Esophagus (tissue), 2 donors: ENCODE measurements around the gene ICAM3. TPM values are rescaled to one million over a fixed set of nuclear protein-coding genes. Genes with fewer than 3 reads are reported as not detected.
"Not testable (repeated sequence)": the region's sequence is repeated elsewhere in the genome, so short reads cannot be mapped to it uniquely, and the experiment has no call there.

ENCODE experiments used
- H3K27ac ChIP-seq, 2 donors: one replicate each; pipeline ENCODE4 v1.5.1; 2013; ENCODE audit warnings: low read depth in 2 of 2, mild to moderate bottlenecking in 2 of 2, inconsistent platforms in 1 of 2, low read length in 1 of 2, moderate library complexity in 1 of 2
- H3K27me3 ChIP-seq, 2 donors: one replicate each; pipeline ENCODE4 v1.6.1; 2013; ENCODE audit warnings: low read length in 2 of 2, control low read depth in 1 of 2, mild to moderate bottlenecking in 1 of 2; ENCODE audit not compliant: insufficient read depth in 2 of 2, control insufficient read depth in 1 of 2
- H3K36me3 ChIP-seq, 2 donors: one replicate each; pipeline ENCODE4 v1.6.1; 2013; ENCODE audit warnings: low read length in 1 of 2; ENCODE audit not compliant: control insufficient read depth in 2 of 2, insufficient read depth in 2 of 2
- H3K4me1 ChIP-seq, 2 donors: one replicate each; pipeline ENCODE4 v1.6.1; 2013; ENCODE audit warnings: low read length in 1 of 2; ENCODE audit not compliant: control insufficient read depth in 2 of 2, insufficient read depth in 2 of 2
- H3K4me3 ChIP-seq, 2 donors: one replicate each; pipeline ENCODE4 v1.5.1; 2013; ENCODE audit warnings: low read length in 2 of 2, mild to moderate bottlenecking in 2 of 2, low read depth in 1 of 2, moderate library complexity in 1 of 2
- H3K9me3 ChIP-seq, 2 donors: one replicate each; pipeline ENCODE4 v1.6.1; 2013; ENCODE audit warnings: mild to moderate bottlenecking in 2 of 2, low read depth in 1 of 2, low read length in 1 of 2, moderate library complexity in 1 of 2; ENCODE audit not compliant: control insufficient read depth in 2 of 2, insufficient read depth in 1 of 2
- WGBS, 2 donors: extraction: QIAGEN DNeasy Blood & Tissue Kit; methylation state at CpG; one replicate each; pipeline ENCODE4 v1.1.7; 2013; 5-methylcytosine and 5-hydroxymethylcytosine counted together
- polyA plus RNA-seq, 2 donors: library from polyadenylated mRNA; stranded (reverse); fragments of 200-250 nt; gene quantifications; one replicate each; pipeline ENCODE4 v1.2.3, GENCODE V29; 2013
- donor health status: healthy with polysubstance abuse.
- donor health status: Bipolar disorder and iron deficiency.

Gene ICAM3
- polyA plus RNA-seq, 2 donors: 3.8 to 5.8 TPM

DNA sequence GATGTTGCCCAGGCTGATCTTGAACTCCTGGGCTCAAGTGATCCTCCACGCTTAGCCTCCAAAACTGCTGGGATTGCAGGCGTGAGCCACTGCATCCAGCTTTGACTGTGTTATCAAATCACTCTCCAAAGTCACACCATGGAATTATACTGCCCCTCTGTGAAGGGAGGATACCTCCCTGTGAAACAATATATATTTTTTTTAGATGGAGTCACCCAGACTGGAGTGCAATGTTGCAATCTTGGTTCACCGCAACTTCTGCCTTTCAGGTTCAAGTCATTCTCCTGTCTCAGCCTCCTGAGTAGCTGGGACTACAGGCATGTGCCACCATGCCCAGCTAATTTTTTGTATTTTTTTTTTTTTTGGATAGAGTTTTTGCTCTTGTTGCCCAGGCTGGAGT is 33.3 kb upstream of the ICAM3 start:
- Histone ChIP-seq H3K4me1 (no peaks in the 10 kb centered on the region), H3K4me3 (no peak overlapping the region), H3K36me3 (peaks cover 6 to 10% of the 10 kb centered on the region in 2 donors), H3K27me3 (no peaks in the 10 kb centered on the region), H3K27ac (no peak overlapping the region), H3K9me3 (no peaks in the 10 kb centered on the region)
- WGBS, 2 donors: 97 to 98% methylated on average over 3 of the region's 3 CpGs

- peaks cover 15 to 35% of the 10 kb centered on the region in 2 donors for H3K36me3 ChIP-seq
These were observed 28.8 kb upstream of the ICAM3 start for GRCh38 chr19:10368101-10368803.

GRCh38 chr19:10366950-10367512 is 27.6 kb upstream of the ICAM3 start:
- WGBS, 2 donors: 95 to 100% methylated on average over 4 of the region's 4 CpGs
- H3K9me3 ChIP-seq, H3K4me1 ChIP-seq, H3K27ac ChIP-seq, H3K27me3 ChIP-seq, H3K4me3 ChIP-seq: not testable (repeated sequence)
- peaks cover 15 to 42% of the 10 kb centered on the region in 2 donors for H3K36me3 ChIP-seq

More at GRCh38 chr19:10368101-10368803, 28.8 kb upstream of the ICAM3 start:
- Histone ChIP-seq H3K4me1 (no peaks in the 10 kb centered on the region), H3K9me3 (no peaks in the 10 kb centered on the region), H3K4me3 (no peak overlapping the region), H3K27me3 (no peaks in the 10 kb centered on the region), H3K27ac (no peak overlapping the region)
- WGBS, 2 donors: 94 to 95% methylated on average over 15 of the region's 15 CpGs

- Histone ChIP-seq H3K4me1 (no peaks in the 10 kb centered on the region), H3K4me3 (no peak overlapping the region), H3K36me3 (peaks cover 15 to 55% of the 10 kb centered on the region in 2 donors), H3K9me3 (no peaks in the 10 kb centered on the region), H3K27ac (no peak overlapping the region), H3K27me3 (no peaks in the 10 kb centered on the region)
- WGBS, 2 donors: 95 to 96% methylated on average over 23 of the region's 23 CpGs
These were observed 26.1 kb upstream of the ICAM3 start for GRCh38 chr19:10365518-10365917.

- Histone ChIP-seq H3K4me3 (no peak overlapping the region), H3K36me3 (peaks cover 15 to 58% of the 10 kb centered on the region in 2 donors), H3K27me3 (no peaks in the 10 kb centered on the region), H3K9me3 (no peaks in the 10 kb centered on the region), H3K27ac (no peak overlapping the region), H3K4me1 (no peaks in the 10 kb centered on the region)
- 86 to 92% methylated on average over 16 to 19 of the region's 19 CpGs for WGBS, 2 donors
These were observed 25.2 kb upstream of the ICAM3 start for GRCh38 chr19:10364644-10365043.

GRCh38 chr19:10363789-10364281 is 24.4 kb upstream of the ICAM3 start:
- H3K36me3 ChIP-seq: peaks cover 15 to 63% of the 10 kb centered on the region in 2 donors
- no peaks in the 10 kb centered on the region for H3K9me3 ChIP-seq
- no peaks in the 10 kb centered on the region for H3K4me1 ChIP-seq
- no peak overlapping the region for H3K4me3 ChIP-seq
- no peak overlapping the region for H3K27ac ChIP-seq
- WGBS, 2 donors: 82 to 92% methylated on average over 12 of the region's 12 CpGs
- no peaks in the 10 kb centered on the region for H3K27me3 ChIP-seq

GRCh38 chr19:10362259-10362658 is 22.8 kb upstream of the ICAM3 start:
- 95 to 96% methylated on average over 18 of the region's 18 CpGs for WGBS, 2 donors
- Histone ChIP-seq H3K4me3 (no peak overlapping the region), H3K27ac (no peak overlapping the region), H3K9me3 (no peaks in the 10 kb centered on the region), H3K4me1 (no peaks in the 10 kb centered on the region), H3K27me3 (no peaks in the 10 kb centered on the region), H3K36me3 (peaks cover 12 to 61% of the 10 kb centered on the region in 2 donors)

DNA sequence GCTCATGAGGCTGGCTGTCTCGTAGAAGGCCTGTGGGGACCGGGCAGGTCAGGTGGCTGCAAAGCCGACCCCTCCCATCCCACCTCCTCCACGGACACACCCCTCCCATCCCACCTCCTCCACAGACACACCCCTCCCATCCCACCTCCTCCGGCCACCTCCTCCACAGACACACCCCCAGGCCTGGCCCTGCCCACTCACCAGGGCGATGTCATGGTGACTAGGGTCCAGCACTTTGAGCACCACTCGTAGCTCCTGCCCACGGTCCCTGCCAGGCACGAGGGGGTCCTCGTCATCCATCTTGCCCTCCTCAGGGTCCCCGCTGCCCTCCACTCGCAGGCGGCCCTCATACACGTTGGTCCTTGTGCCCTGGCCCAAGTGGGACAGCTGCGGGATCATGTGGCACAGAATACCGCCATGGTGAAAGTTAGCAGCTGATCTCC is 22.2 kb upstream of the ICAM3 start:
- 81 to 86% methylated on average over 16 of the region's 16 CpGs for WGBS, 2 donors
- H3K4me1 ChIP-seq: no peaks in the 10 kb centered on the region
- no peaks in the 10 kb centered on the region for H3K27me3 ChIP-seq
- no peak overlapping the region for H3K27ac ChIP-seq
- no peak overlapping the region for H3K4me3 ChIP-seq
- no peaks in the 10 kb centered on the region for H3K9me3 ChIP-seq
- peaks cover 12 to 63% of the 10 kb centered on the region in 2 donors for H3K36me3 ChIP-seq

GRCh38 chr19:10356431-10356830 is 17.0 kb upstream of the ICAM3 start:
- 93 to 95% methylated on average over 12 of the region's 12 CpGs for WGBS, 2 donors
- Histone ChIP-seq H3K9me3 (peaks cover 0 to 5% of the 10 kb centered on the region in 2 donors), H3K27ac (no peak overlapping the region), H3K36me3 (peaks cover 6 to 48% of the 10 kb centered on the region in 2 donors), H3K4me1 (no peaks in the 10 kb centered on the region), H3K4me3 (no peak overlapping the region), H3K27me3 (no peaks in the 10 kb centered on the region)
